Stimulated activated CD4-positive, alpha-beta T cell treated with anti-CD3 and anti-CD28 coated beads, TNF-alpha, amount 100 ng/mL, for 48 hours (primary cell): ENCODE data around the gene C5orf34.
"Not testable (repeated sequence)": the region's sequence is repeated elsewhere in the genome, so short reads cannot be mapped to it uniquely, and the experiment has no call there.

ENCODE experiments used
- DNase-seq, 3 donors: peaks; one replicate each; pipeline ENCODE4 v3.0.0-alpha.2; 2020; ENCODE audit warnings: low read depth in 3 of 3

C5orf34 gene

GRCh38 chr5:43514816-43515677 is at the start of gene C5orf34:
TSS of gene C5orf34 (minus strand) at chr5:43515148. CDS start at chr5:43509339, 5,809 bp downstream.
- peak; percentile 90 to 94 (median 93) for DNase-seq

GRCh38 chr5:43564289-43564850 is 49.4 kb upstream of the C5orf34 start:
- no peak for DNase-seq

GRCh38 chr5:43563321-43563720 is 48.4 kb upstream of the C5orf34 start:
- no peak for DNase-seq

GRCh38 chr5:43561356-43561755 is 46.4 kb upstream of the C5orf34 start:
- DNase-seq: no peak

- DNase-seq: no peak
Observed at GRCh38 chr5:43560128-43560527, 45.2 kb upstream of the C5orf34 start.

GRCh38 chr5:43556857-43557542 is 42.1 kb upstream of the C5orf34 start, which contains the start of gene PAIP1:
TSS of gene PAIP1 (minus strand) at chr5:43557077. CDS start at chr5:43556846, 231 bp downstream.
- DNase-seq: peak; percentile 66 to 80 (median 67)

- not testable (repeated sequence) for DNase-seq
Observed at GRCh38 chr5:43556607-43556856, 41.6 kb upstream of the C5orf34 start.

- DNase-seq: peak; percentile 17 to 36 (median 20)
Observed at GRCh38 chr5:43555895-43556606, 41.1 kb upstream of the C5orf34 start.

GRCh38 chr5:43554497-43554896 is 39.5 kb upstream of the C5orf34 start:
- no peak for DNase-seq

- no peak for DNase-seq
Observed at GRCh38 chr5:43553381-43553780, 38.4 kb upstream of the C5orf34 start.

- DNase-seq: no peak
Observed at GRCh38 chr5:43551731-43552130, 36.8 kb upstream of the C5orf34 start.

GRCh38 chr5:43549272-43549671 is 34.3 kb upstream of the C5orf34 start:
- DNase-seq: not testable (repeated sequence)

- DNase-seq: no peak
Observed at GRCh38 chr5:43548358-43548757, 33.4 kb upstream of the C5orf34 start.

GRCh38 chr5:43547532-43547931 is 32.6 kb upstream of the C5orf34 start:
- no peak for DNase-seq

- no peak for DNase-seq
Observed at GRCh38 chr5:43543434-43543833, 28.5 kb upstream of the C5orf34 start.

GRCh38 chr5:43540746-43541145 is 25.8 kb upstream of the C5orf34 start:
- no peak for DNase-seq

- no peak for DNase-seq
Observed at GRCh38 chr5:43536972-43537371, 22.0 kb upstream of the C5orf34 start.

- DNase-seq: no peak
Observed at GRCh38 chr5:43533646-43534045, 18.7 kb upstream of the C5orf34 start.

GRCh38 chr5:43530648-43531047 is 15.7 kb upstream of the C5orf34 start:
- no peak for DNase-seq

GRCh38 chr5:43523662-43524072 is 8.7 kb upstream of the C5orf34 start:
- DNase-seq: no peak

GRCh38 chr5:43520615-43521014 is 5.7 kb upstream of the C5orf34 start:
- no peak for DNase-seq

- DNase-seq: no peak
Observed at GRCh38 chr5:43515678-43516048, 715 bp upstream of the C5orf34 start.
